ENCODE measurements around the gene DOCK10.

The DOCK10 gene

DNA sequence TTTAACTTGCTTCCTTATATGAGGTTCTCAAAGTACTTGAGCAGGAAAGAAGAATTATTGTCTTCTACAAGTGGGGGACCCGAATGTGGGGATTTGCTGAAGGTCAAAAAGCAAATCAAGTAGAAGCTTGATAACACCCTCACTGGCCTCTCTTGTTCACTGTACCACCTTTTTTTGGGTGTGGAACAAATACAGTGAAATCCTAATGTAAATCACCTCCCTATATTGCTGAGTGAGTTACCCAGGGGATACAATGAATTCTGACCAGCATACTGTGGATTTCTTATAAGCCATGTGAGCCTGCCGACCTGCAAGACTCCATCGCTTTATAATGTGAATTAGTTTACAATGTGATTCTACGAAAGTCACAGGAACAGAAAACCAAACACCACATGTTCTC is 66.5 kb downstream of the DOCK10 start:
- DNase-seq (ENCODE audit: extremely low read depth, low read depth), result no peak
- no peak for TF ChIP-seq CTCF (IDR thresholded peaks at IDR 0.05; ENCODE audit: low read depth, low read length, missing control alignments)
- no peak overlapping the region for H3K4me3 ChIP-seq (replicated peaks; ENCODE audit: low read depth, low read length)

GRCh38 chr2:224973112-224974016 is 68.9 kb downstream of the DOCK10 start:
- TF ChIP-seq CTCF (IDR thresholded peaks at IDR 0.05; ENCODE audit: low read depth, low read length, missing control alignments), result no peak
- H3K4me3 ChIP-seq (replicated peaks; ENCODE audit: low read depth, low read length), result no peak overlapping the region
- no peak for DNase-seq (ENCODE audit: extremely low read depth, low read depth)

- DNase-seq (ENCODE audit: extremely low read depth, low read depth), result no peak
- no peak overlapping the region for H3K4me3 ChIP-seq (replicated peaks; ENCODE audit: low read depth, low read length)
- TF ChIP-seq CTCF (IDR thresholded peaks at IDR 0.05; ENCODE audit: low read depth, low read length, missing control alignments), result no peak
Measured at GRCh38 chr2:224971214-224971613, 71.1 kb downstream of the DOCK10 start.

- no peak for DNase-seq (ENCODE audit: extremely low read depth, low read depth)
- H3K4me3 ChIP-seq (replicated peaks; ENCODE audit: low read depth, low read length), result no peak overlapping the region
- TF ChIP-seq CTCF (IDR thresholded peaks at IDR 0.05; ENCODE audit: low read depth, low read length, missing control alignments), result no peak
Measured at GRCh38 chr2:224970311-224970710, 72.0 kb downstream of the DOCK10 start.

DNA sequence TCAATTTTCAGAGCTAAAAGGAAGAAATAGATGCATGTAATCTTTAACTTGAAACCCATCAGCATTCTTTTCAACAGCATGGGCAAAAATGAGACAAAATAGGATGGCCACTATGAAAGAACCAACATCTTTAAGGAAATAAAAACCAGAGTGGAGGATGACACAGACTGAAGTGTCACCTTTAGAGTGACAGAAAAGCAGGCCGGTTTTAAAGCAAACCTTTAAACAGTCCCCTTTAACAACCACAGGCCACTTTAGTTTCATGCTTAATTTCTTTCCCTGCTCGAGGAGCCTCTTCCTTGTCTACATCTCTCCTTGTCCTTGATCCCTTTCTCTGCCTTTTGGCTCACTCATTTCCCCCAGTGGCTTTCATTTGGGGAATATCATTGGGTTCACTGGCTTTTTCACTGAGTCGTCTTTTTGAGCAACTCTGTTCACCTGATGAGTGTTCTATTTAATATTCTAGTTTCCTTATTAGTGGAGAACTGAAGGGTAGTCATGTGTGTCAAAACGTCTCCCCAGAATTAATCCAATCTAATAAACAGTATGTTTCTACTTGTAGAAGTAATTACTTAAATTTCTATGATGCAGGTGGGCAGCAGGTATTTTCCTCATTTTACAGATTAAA is 72.5 kb downstream of the DOCK10 start:
- no peak for DNase-seq (ENCODE audit: extremely low read depth, low read depth)
- H3K4me3 ChIP-seq (replicated peaks; ENCODE audit: low read depth, low read length), result no peak overlapping the region
- TF ChIP-seq CTCF (IDR thresholded peaks at IDR 0.05; ENCODE audit: low read depth, low read length, missing control alignments), result no peak

DNA sequence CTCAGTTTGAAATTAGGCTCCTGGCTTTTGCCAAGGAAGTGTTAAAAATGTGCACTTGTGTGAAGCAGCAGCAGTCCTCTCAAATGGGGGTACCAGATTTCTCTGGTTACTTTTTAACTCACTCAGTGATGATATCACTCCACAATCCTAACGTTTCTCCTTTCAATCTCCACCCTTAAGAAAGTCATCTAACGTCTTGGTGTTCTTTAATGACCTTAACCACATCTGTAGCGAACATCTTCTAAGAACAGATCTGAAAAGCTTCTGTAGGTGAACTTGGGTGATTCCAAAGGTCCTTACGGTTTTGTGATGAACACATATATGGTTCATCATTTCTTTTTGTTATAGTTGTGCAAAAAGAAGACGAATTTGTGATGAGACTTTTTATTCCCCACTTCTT is 73.2 kb downstream of the DOCK10 start:
- TF ChIP-seq CTCF (IDR thresholded peaks at IDR 0.05; ENCODE audit: low read depth, low read length, missing control alignments), result no peak
- no peak for DNase-seq (ENCODE audit: extremely low read depth, low read depth)
- no peak overlapping the region for H3K4me3 ChIP-seq (replicated peaks; ENCODE audit: low read depth, low read length)
